ENCODE data around the gene DIO2. TPM values are rescaled to one million over a fixed set of nuclear protein-coding genes. Genes with fewer than 3 reads are reported as not detected.

DIO2 gene
- total and polyA plus RNA-seq, 9 of the 15 experiments (the other 6 are each of a cell fraction or from before 2014, with no cell fraction given), result not detected

GRCh38 chr14:80212023-80212397 lies 706 bp upstream of the DIO2 start:
- H3K27me3 ChIP-seq (ENCODE audit: control insufficient read depth in 2 of 2, insufficient read depth in 2 of 2, low read length in 2 of 2), result no peaks in the 10 kb centered on the region
- no peak overlapping the region for H3K9ac ChIP-seq (ENCODE audit: insufficient read depth in 1 of 2, low read depth in 2 of 2, low read length in 2 of 2)
- no TSS peak for BruUV-seq (replicated peaks)
- no peaks in the 10 kb centered on the region for H3K79me2 ChIP-seq (ENCODE audit: control insufficient read depth, insufficient read depth, low read length)
- WGBS (ENCODE audit: insufficient coverage, low coverage, missing lambda C conversion rate), result 0% methylated on average over 2 of the region's 5 CpGs
- H3K4me1 ChIP-seq (replicated peaks in 1 of 2; ENCODE audit: control insufficient read depth in 2 of 2, insufficient read depth in 2 of 2, low read length in 2 of 2), result no peaks in the 10 kb centered on the region
- H3K36me3 ChIP-seq (ENCODE audit: control insufficient read depth, insufficient read depth, low read length), result no peaks in the 10 kb centered on the region
- no peak overlapping the region for H3K4me2 ChIP-seq (ENCODE audit: insufficient read depth, low read length)
- no peak overlapping the region for H3K27ac ChIP-seq (ENCODE audit: extremely low read depth, low read depth, low read length)
- H3K9me1 ChIP-seq (ENCODE audit: control insufficient read depth, insufficient read depth, low read length), result no peaks in the 10 kb centered on the region
- no peaks in the 10 kb centered on the region for H3K9me3 ChIP-seq (replicated peaks; ENCODE audit: control insufficient read depth, insufficient read depth, low read depth, low read length)
- intact Hi-C loops (cut with micrococcal nuclease), result no loop called here
- no peak for TF ChIP-seq SOX6 (IDR thresholded peaks at IDR 0.05)
- H2AFZ ChIP-seq (ENCODE audit: low read depth, low read length), result no peak overlapping the region
- H4K20me1 ChIP-seq (replicated peaks; ENCODE audit: control insufficient read depth, insufficient read depth, low read length), result no peaks in the 10 kb centered on the region
- CTCF ChIA-PET (ENCODE audit: low intra/inter-chr PET ratio), result no interaction called here
- ATAC-seq (no peak), DNase-seq (ENCODE audit: extremely low read depth in 1 of 4, low spot score in 3 of 4) (no peak), FAIRE-seq (no peak)
- no peak overlapping the region for H3K4me3 ChIP-seq
- POLR2A ChIA-PET, result no interaction called here
- in situ Hi-C loops (cut with MboI), result no loop called here

GRCh38 chr14:80208461-80208860 lies 2.8 kb downstream of the DIO2 start:
- Histone ChIP-seq H3K79me2 (ENCODE audit: control insufficient read depth, insufficient read depth, low read length) (no peaks in the 10 kb centered on the region), H3K9ac (ENCODE audit: insufficient read depth in 1 of 2, low read depth in 2 of 2, low read length in 2 of 2) (no peak overlapping the region), H3K27me3 (ENCODE audit: control insufficient read depth in 2 of 2, insufficient read depth in 2 of 2, low read length in 2 of 2) (no peaks in the 10 kb centered on the region), H4K20me1 (replicated peaks; ENCODE audit: control insufficient read depth, insufficient read depth, low read length) (no peaks in the 10 kb centered on the region), H3K4me1 (replicated peaks in 1 of 2; ENCODE audit: control insufficient read depth in 2 of 2, insufficient read depth in 2 of 2, low read length in 2 of 2) (no peaks in the 10 kb centered on the region), H3K9me1 (ENCODE audit: control insufficient read depth, insufficient read depth, low read length) (no peaks in the 10 kb centered on the region), H3K27ac (ENCODE audit: extremely low read depth, low read depth, low read length) (no peak overlapping the region), H3K36me3 (ENCODE audit: control insufficient read depth, insufficient read depth, low read length) (no peaks in the 10 kb centered on the region), H3K4me3 (no peak overlapping the region), H3K9me3 (replicated peaks; ENCODE audit: control insufficient read depth, insufficient read depth, low read depth, low read length) (no peaks in the 10 kb centered on the region), H3K4me2 (ENCODE audit: insufficient read depth, low read length) (no peak overlapping the region), H2AFZ (ENCODE audit: low read depth, low read length) (no peak overlapping the region)
- no TSS peak for BruUV-seq (replicated peaks)
- ChIA-PET CTCF (ENCODE audit: low intra/inter-chr PET ratio) (no interaction called here), POLR2A (no interaction called here)
- FAIRE-seq, result no peak
- no peak for ATAC-seq
- intact Hi-C loops (cut with micrococcal nuclease) (no loop called here), in situ Hi-C loops (cut with MboI) (no loop called here)
- no CpG with 5 or more reads among the region's 1 CpG for WGBS (ENCODE audit: insufficient coverage, low coverage, missing lambda C conversion rate)
- no peak for DNase-seq (ENCODE audit: extremely low read depth in 1 of 4, low spot score in 3 of 4)
- TF ChIP-seq ZNF232 (CRISPR knock-in tag; IDR thresholded peaks at IDR 0.05) (no peak), FOXM1 (IDR thresholded peaks at IDR 0.05; ENCODE audit: low read depth) (no peak), FOXM1 (CRISPR knock-in tag; IDR thresholded peaks at IDR 0.05; ENCODE audit: low read depth) (no peak), HDGF (IDR thresholded peaks at IDR 0.05) (no peak), ZEB2 (IDR thresholded peaks at IDR 0.05) (no peak), ESRRA (IDR thresholded peaks at IDR 0.05; ENCODE audit: borderline replicate concordance, low read depth) (no peak), E4F1 (CRISPR knock-in tag; IDR thresholded peaks at IDR 0.05; ENCODE audit: borderline replicate concordance) (no peak), TFE3 (CRISPR knock-in tag; IDR thresholded peaks at IDR 0.05) (no peak), ZNF444 (CRISPR knock-in tag; IDR thresholded peaks at IDR 0.05) (no peak), KLF6 (CRISPR knock-in tag; IDR thresholded peaks at IDR 0.05; ENCODE audit: borderline replicate concordance) (no peak)
